ENCODE measurements around the gene UNC45A. TPM values are rescaled to one million over a fixed set of nuclear protein-coding genes. Genes with fewer than 3 reads are reported as not detected.

The UNC45A gene
- total and polyA plus RNA-seq, 2 of the 13 experiments (the other 11 are each of a cell fraction or from before 2014, with no cell fraction given): 33.8 to 39.7 TPM

DNA sequence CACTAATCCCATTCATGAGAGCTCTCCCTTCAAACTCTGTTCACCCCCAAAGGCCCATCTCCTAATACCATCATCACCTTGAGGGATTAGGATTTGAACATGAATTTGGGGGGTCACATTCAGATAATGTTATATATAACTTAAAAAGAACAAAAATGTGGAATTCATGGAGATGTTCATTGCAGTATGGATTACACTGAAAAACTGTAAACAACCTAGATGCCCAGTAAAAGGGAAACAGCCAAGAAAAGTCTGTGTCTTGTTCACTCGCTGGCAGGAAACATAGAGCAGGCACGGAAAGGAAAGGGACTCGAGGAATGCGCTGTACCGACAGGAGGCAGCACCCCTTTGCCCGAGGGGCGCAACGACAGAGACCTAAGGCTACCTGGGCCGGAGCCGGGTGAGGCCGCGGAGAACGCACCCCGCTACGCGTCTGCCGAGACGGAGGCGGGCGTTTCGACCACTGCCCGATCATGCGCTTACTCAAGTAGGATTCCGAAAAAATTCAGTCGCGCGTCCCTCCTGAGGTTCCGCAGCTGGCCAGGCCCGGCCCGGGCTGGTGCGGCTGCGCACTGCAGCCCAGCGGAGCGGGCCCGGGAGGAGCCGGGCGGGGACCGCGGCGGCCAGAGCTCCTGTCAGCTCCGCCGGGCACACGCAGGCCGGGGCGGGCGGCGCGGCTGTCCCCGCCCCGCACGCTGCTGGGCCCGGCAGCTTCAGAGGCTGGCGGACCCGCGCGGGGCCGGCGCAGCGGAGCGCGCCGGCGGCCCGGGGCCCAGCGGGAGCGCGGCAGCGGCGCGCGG lies 32.8 kb upstream of the UNC45A start (continued):
- peak; percentile 38; the same call in 1 of the 2 replicates for TF ChIP-seq RNF2 (conservative IDR thresholded peaks at IDR 0.05; ENCODE audit: low read depth)
- TF ChIP-seq TEAD3 (CRISPR knock-in tag; optimal IDR thresholded peaks at IDR 0.05; ENCODE audit: borderline replicate concordance): peak; percentile 84
- no peak for TF ChIP-seq SOX5 (CRISPR knock-in tag; IDR thresholded peaks at IDR 0.05; ENCODE audit: borderline replicate concordance)
- TF ChIP-seq ZNF563 (CRISPR knock-in tag; IDR thresholded peaks at IDR 0.05): 0 out of 2 replicates have a peak, but pooled peaks have one; percentile 5
- TF ChIP-seq RXRB (CRISPR knock-in tag; IDR thresholded peaks at IDR 0.05; ENCODE audit: borderline replicate concordance): peak; percentile 53; the same call in 1 of the 2 replicates
- TF ChIP-seq EP300 (IDR thresholded peaks at IDR 0.05; ENCODE audit: low read depth in 2 of 2, low read length in 2 of 2): no peak
- 0 out of 2 replicates have a peak, but pooled peaks have one; percentile 27 for TF ChIP-seq EP300 (CRISPR knock-in tag; IDR thresholded peaks at IDR 0.05; ENCODE audit: borderline replicate concordance)
- TF ChIP-seq PLRG1 (conservative IDR thresholded peaks at IDR 0.05): no peak
- TF ChIP-seq MIER2 (CRISPR knock-in tag; IDR thresholded peaks at IDR 0.05): peak; percentile 47; the same call in 1 of the 2 replicates
- peak; percentile 71 for TF ChIP-seq KMT2A (CRISPR knock-in tag; IDR thresholded peaks at IDR 0.05)
- TF ChIP-seq, protein P1, sequence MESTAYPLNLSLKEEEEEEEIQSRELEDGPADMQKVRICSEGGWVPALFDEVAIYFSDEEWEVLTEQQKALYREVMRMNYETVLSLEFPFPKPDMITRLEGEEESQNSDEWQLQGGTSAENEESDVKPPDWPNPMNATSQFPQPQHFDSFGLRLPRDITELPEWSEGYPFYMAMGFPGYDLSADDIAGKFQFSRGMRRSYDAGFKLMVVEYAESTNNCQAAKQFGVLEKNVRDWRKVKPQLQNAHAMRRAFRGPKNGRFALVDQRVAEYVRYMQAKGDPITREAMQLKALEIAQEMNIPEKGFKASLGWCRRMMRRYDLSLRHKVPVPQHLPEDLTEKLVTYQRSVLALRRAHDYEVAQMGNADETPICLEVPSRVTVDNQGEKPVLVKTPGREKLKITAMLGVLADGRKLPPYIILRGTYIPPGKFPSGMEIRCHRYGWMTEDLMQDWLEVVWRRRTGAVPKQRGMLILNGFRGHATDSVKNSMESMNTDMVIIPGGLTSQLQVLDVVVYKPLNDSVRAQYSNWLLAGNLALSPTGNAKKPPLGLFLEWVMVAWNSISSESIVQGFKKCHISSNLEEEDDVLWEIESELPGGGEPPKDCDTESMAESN (CRISPR knock-in tag; conservative IDR thresholded peaks at IDR 0.05): peak; percentile 73; the same call in 1 of the 2 replicates
- TF ChIP-seq, protein P2, sequence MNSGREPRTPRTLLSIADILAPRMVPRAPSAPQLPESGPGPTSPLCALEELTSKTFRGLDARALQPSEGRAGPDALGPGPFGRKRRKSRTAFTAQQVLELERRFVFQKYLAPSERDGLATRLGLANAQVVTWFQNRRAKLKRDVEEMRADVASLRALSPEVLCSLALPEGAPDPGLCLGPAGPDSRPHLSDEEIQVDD (CRISPR knock-in tag; IDR thresholded peaks at IDR 0.05; ENCODE audit: borderline replicate concordance): peak; percentile 54; the same call in 1 of the 2 replicates
- no peak for TF ChIP-seq JUNB (CRISPR knock-in tag; IDR thresholded peaks at IDR 0.05; ENCODE audit: borderline replicate concordance)
- TF ChIP-seq, protein P3, sequence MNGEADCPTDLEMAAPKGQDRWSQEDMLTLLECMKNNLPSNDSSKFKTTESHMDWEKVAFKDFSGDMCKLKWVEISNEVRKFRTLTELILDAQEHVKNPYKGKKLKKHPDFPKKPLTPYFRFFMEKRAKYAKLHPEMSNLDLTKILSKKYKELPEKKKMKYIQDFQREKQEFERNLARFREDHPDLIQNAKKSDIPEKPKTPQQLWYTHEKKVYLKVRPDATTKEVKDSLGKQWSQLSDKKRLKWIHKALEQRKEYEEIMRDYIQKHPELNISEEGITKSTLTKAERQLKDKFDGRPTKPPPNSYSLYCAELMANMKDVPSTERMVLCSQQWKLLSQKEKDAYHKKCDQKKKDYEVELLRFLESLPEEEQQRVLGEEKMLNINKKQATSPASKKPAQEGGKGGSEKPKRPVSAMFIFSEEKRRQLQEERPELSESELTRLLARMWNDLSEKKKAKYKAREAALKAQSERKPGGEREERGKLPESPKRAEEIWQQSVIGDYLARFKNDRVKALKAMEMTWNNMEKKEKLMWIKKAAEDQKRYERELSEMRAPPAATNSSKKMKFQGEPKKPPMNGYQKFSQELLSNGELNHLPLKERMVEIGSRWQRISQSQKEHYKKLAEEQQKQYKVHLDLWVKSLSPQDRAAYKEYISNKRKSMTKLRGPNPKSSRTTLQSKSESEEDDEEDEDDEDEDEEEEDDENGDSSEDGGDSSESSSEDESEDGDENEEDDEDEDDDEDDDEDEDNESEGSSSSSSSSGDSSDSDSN (CRISPR knock-in tag; IDR thresholded peaks at IDR 0.05): peak; percentile 84
- TF ChIP-seq U2AF2 (IDR thresholded peaks at IDR 0.05; ENCODE audit: low read depth, low read length): no peak
- peak; percentile 41 for TF ChIP-seq STAG1 (CRISPR knock-in tag; IDR thresholded peaks at IDR 0.05)
- peak; percentile 57; the same call in 1 of the 2 replicates for TF ChIP-seq MIXL1 (CRISPR knock-in tag; IDR thresholded peaks at IDR 0.05)
- 0 out of 2 replicates have a peak, but pooled peaks have one; percentile 35 for TF ChIP-seq ZNF263 (CRISPR knock-in tag; IDR thresholded peaks at IDR 0.05)
- TF ChIP-seq NR2F6 (IDR thresholded peaks at IDR 0.05): no peak
- TF ChIP-seq NR2F6 (CRISPR knock-in tag; IDR thresholded peaks at IDR 0.05): peak; percentile 34; the same call in 1 of the 2 replicates
- TF ChIP-seq KDM2A (CRISPR knock-in tag; IDR thresholded peaks at IDR 0.05; ENCODE audit: borderline replicate concordance, low read depth): peak; percentile 94
- peak; percentile 60; the same call in 1 of the 2 replicates for TF ChIP-seq ZNF205 (CRISPR knock-in tag; IDR thresholded peaks at IDR 0.05)
- TF ChIP-seq ZFY (CRISPR knock-in tag; IDR thresholded peaks at IDR 0.05): peak; percentile 83; the same call in 1 of the 2 replicates
- 0 out of 2 replicates have a peak, but pooled peaks have one; percentile 49 for TF ChIP-seq MXD4 (CRISPR knock-in tag; IDR thresholded peaks at IDR 0.05)
- peak; percentile 67; the same call in 1 of the 2 replicates for TF ChIP-seq KMT2B (CRISPR knock-in tag; IDR thresholded peaks at IDR 0.05)
- 0 out of 2 replicates have a peak, but pooled peaks have one; percentile 38 for TF ChIP-seq ZNF292 (CRISPR knock-in tag; IDR thresholded peaks at IDR 0.05; ENCODE audit: borderline replicate concordance, low read depth)
- TF ChIP-seq ZFP37 (CRISPR knock-in tag; IDR thresholded peaks at IDR 0.05; ENCODE audit: borderline replicate concordance): no peak
- TF ChIP-seq TAF15 (IDR thresholded peaks at IDR 0.05; ENCODE audit: low read depth, low read length, poor library complexity, severe bottlenecking): no peak

Measured in HepG2 (cell line).